Left ventricle myocardium superior (tissue), 1 donor: ENCODE measurements around the gene SETD4. TPM values are rescaled to one million over a fixed set of nuclear protein-coding genes. Genes with fewer than 3 reads are reported as not detected.
A peak's percentile ranks its signal among the peaks of the same experiment; 100 is the strongest.
"Not testable (repeated sequence)": the region's sequence is repeated elsewhere in the genome, so short reads cannot be mapped to it uniquely, and the experiment has no call there.

Experiments
- ATAC-seq: fragments of 200-7000 bp; cut with Tn5 transposase; one replicate; pipeline ENCODE4 v1.9.1; 2020; ENCODE audit warnings: mild to moderate bottlenecking, moderate library complexity
- DNase-seq: peaks from one replicate; pipeline ENCODE4 v3.0.0-alpha.2; 2020
- intact Hi-C: fragments of 100-400 bp; cut with micrococcal nuclease; formaldehyde crosslinking; loops from one replicate; pipeline ENCODE4 v1.11.0; 2022
- long read RNA-seq: library from polyadenylated mRNA; unstranded; transcript quantifications from one replicate; pipeline ENCODE4 v2.0.0, GENCODE V29; 2021
- total RNA-seq: library from RNA; stranded (reverse); fragmentation: NEBNext Ultra II Directional; extraction: Animal tissue kit (Norgen Biotek cat#: 25700); gene quantifications from one replicate; pipeline ENCODE4 v1.2.1, GENCODE V29; 2021
- donor health status: DM: no; HTN: yes; CAD: no; lungs with severe emphysema.

Gene SETD4
- total RNA-seq, result 10.3 TPM
- long read RNA-seq, partial matches to known transcripts, result 18 of 26 reads
- long read RNA-seq, other reads (novel, unspliced or antisense), result 8 of 26 reads

GRCh38 chr21:36060159-36060921 lies at the start of gene SETD4:
Gene SETD4, minus strand, starts transcription at chr21:36060526. Its CDS starts 1,638 bp downstream, at chr21:36058888.
- intact Hi-C loops, result loop anchor here (10.0 kb wide), 1 partner anchor 54 kb away; no protein-coding TSS in a partner anchor
- peak; percentile 97 for ATAC-seq
- peak; percentile 96 for DNase-seq

GRCh38 chr21:36109868-36110267 lies 49.5 kb upstream of the SETD4 start:
- intact Hi-C loops, result loop anchor here (10.0 kb wide), 1 partner anchor 45 kb away; the partner anchor contains the start of gene SETD4
- DNase-seq (no peak), ATAC-seq (no peak)

- DNase-seq, result no peak
- ATAC-seq, result no peak
- intact Hi-C loops, result no loop called here
These were observed 45.1 kb upstream of the SETD4 start for GRCh38 chr21:36105327-36105842.

- peak; percentile 70 for DNase-seq
- peak; percentile 66 for ATAC-seq
- intact Hi-C loops, result no loop called here
These were observed 44.3 kb upstream of the SETD4 start for GRCh38 chr21:36104317-36105300.

- intact Hi-C loops, result no loop called here
- no peak for ATAC-seq
- no peak for DNase-seq
These were observed 43.1 kb upstream of the SETD4 start for GRCh38 chr21:36103434-36103833.

- intact Hi-C loops, result no loop called here
- DNase-seq (no peak), ATAC-seq (no peak)
These were observed 40.8 kb upstream of the SETD4 start for GRCh38 chr21:36100971-36101641.

- intact Hi-C loops, ATAC-seq, DNase-seq: not testable (repeated sequence)
These were observed 39.4 kb upstream of the SETD4 start for GRCh38 chr21:36099695-36100211.

- ATAC-seq (no peak), DNase-seq (no peak)
- intact Hi-C loops, result no loop called here
These were observed 38.7 kb upstream of the SETD4 start for GRCh38 chr21:36099000-36099399.

- ATAC-seq, result no peak
- intact Hi-C loops, result no loop called here
These were observed 37.8 kb upstream of the SETD4 start for GRCh38 chr21:36098182-36098532.

GRCh38 chr21:36097427-36098181 lies 37.3 kb upstream of the SETD4 start:
- intact Hi-C loops, result no loop called here
- DNase-seq (no peak), ATAC-seq (no peak)

More at GRCh38 chr21:36098182-36098532, 37.8 kb upstream of the SETD4 start:
- no peak for DNase-seq

GRCh38 chr21:36096398-36097290 lies 36.3 kb upstream of the SETD4 start:
- DNase-seq, result no peak
- ATAC-seq, result no peak
- intact Hi-C loops, result no loop called here

GRCh38 chr21:36093512-36093911 lies 33.2 kb upstream of the SETD4 start:
- ATAC-seq, result no peak
- intact Hi-C loops, result no loop called here

GRCh38 chr21:36092681-36093080 lies 32.4 kb upstream of the SETD4 start:
- DNase-seq (no peak), ATAC-seq (no peak)
- intact Hi-C loops, result no loop called here

More at GRCh38 chr21:36093512-36093911, 33.2 kb upstream of the SETD4 start:
- DNase-seq, result no peak

GRCh38 chr21:36089946-36090345 lies 29.6 kb upstream of the SETD4 start:
- intact Hi-C loops, result no loop called here
- ATAC-seq (no peak), DNase-seq (no peak)

GRCh38 chr21:36087362-36088138 lies 27.2 kb upstream of the SETD4 start:
- intact Hi-C loops, result no loop called here
- ATAC-seq, result peak; percentile 80
- no peak for DNase-seq

- intact Hi-C loops, result no loop called here
- no peak for DNase-seq
- no peak for ATAC-seq
These were observed 21.9 kb upstream of the SETD4 start for GRCh38 chr21:36082237-36082664.
